B cell (primary cell): ENCODE measurements around the gene MRPS11. TPM values are rescaled to one million over a fixed set of nuclear protein-coding genes. Genes with fewer than 3 reads are reported as not detected.

Source experiments
- ATAC-seq: fragments of 200-7000 bp; cut with Tn5 transposase; one replicate; pipeline ENCODE4 v1.10.0; 2021; ENCODE audit warnings: low read depth, mild to moderate bottlenecking, moderate number of reproducible peaks, moderate library complexity
- CTCF ChIA-PET: fragments of 350-600 bp; sonication (Branson Sonifier 250); formaldehyde crosslinking; loops from one replicate; lab custom pipeline; 2021; ENCODE audit warnings: antibody characterized with exemption, inconsistent platforms; lab: Charles Lee
- POLR2A ChIA-PET: fragments of 350-600 bp; sonication (Branson Sonifier 250); formaldehyde crosslinking; loops from one replicate; lab custom pipeline; 2021; ENCODE audit warnings: antibody characterized with exemption; lab: Charles Lee
- DNase-seq: peaks from one replicate; pipeline ENCODE4 v3.0.0; 2013
- H2AFZ ChIP-seq: 2 replicates; pipeline ENCODE4 v1.6.1; 2012; ENCODE audit warnings: mild to moderate bottlenecking, low read depth, low read length; ENCODE audit not compliant: insufficient read depth, poor library complexity, severe bottlenecking
- H3K27ac ChIP-seq, 2 donors: 1 replicate in 1 of 2; 2 replicates in 1 of 2; pipeline ENCODE4 v1.5.1; 2012 to 2013; ENCODE audit warnings: low read length in 2 of 2, mild to moderate bottlenecking in 2 of 2, moderate library complexity in 1 of 2
- H3K27me3 ChIP-seq, 4 experiments: fragments of 200-600 bp in 1 of 4; sonication (generic) in 1 of 4; replicated peaks in 1 of 4; 1 replicate in 2 of 4; 2 replicates in 2 of 4; pipeline versions ENCODE4 v1.6.1 to v1.7.0; 2013 to 2016; ENCODE audit warnings: low read length in 3 of 4, mild to moderate bottlenecking in 2 of 4, mixed read lengths in 1 of 4, moderate library complexity in 1 of 4; ENCODE audit not compliant: insufficient read depth in 4 of 4, control insufficient read depth in 3 of 4; ENCODE audit errors: control extremely low read depth in 1 of 4
- H3K36me3 ChIP-seq, 2 experiments: replicated peaks in 1 of 2; 1 replicate in 1 of 2; 2 replicates in 1 of 2; pipeline versions ENCODE4 v1.6.1 to v1.7.1; 2013; ENCODE audit warnings: low read length in 1 of 2; ENCODE audit not compliant: insufficient read depth in 2 of 2, control insufficient read depth in 1 of 2; ENCODE audit errors: control extremely low read depth in 1 of 2, extremely low read depth in 1 of 2
- H3K4me1 ChIP-seq, 2 donors: fragments of 200-600 bp in 1 of 2; sonication (generic) in 1 of 2; 1 replicate in 1 of 2; 2 replicates in 1 of 2; pipeline versions ENCODE4 v1.5.1 to v1.6.1; 2013 to 2017; ENCODE audit warnings: low read length in 2 of 2; ENCODE audit not compliant: control insufficient read depth in 2 of 2, insufficient read depth in 2 of 2
- H3K4me2 ChIP-seq: replicated peaks from 2 replicates; pipeline ENCODE3; 2012; ENCODE audit warnings: mild to moderate bottlenecking, low read depth, low read length; ENCODE audit not compliant: poor library complexity, severe bottlenecking
- H3K4me3 ChIP-seq, 5 experiments: fragments of 200-600 bp in 1 of 5; sonication (generic) in 1 of 5; 1 replicate in 3 of 5; 2 replicates in 2 of 5; pipeline versions ENCODE4 v1.5.1 to v1.7.0; 2011 to 2016; ENCODE audit warnings: low read length in 4 of 5, mild to moderate bottlenecking in 4 of 5, low read depth in 2 of 5, control low read depth in 1 of 5, moderate library complexity in 1 of 5; ENCODE audit not compliant: insufficient read depth in 1 of 5; ENCODE audit errors: control extremely low read depth in 1 of 5, extremely low read depth in 1 of 5
- H3K79me2 ChIP-seq: fragments of 200-600 bp; sonication (generic); one replicate; pipeline ENCODE4 v1.6.0; 2016; ENCODE audit warnings: low read length; ENCODE audit not compliant: control insufficient read depth, insufficient read depth
- H3K9ac ChIP-seq: fragments of 200-600 bp; sonication (generic); 2 replicates; pipeline ENCODE4 v1.6.1; 2017; ENCODE audit warnings: mild to moderate bottlenecking, low read length, moderate library complexity
- H3K9me3 ChIP-seq, 3 donors: one replicate each; pipeline versions ENCODE4 v1.6.1 to v1.7.1; 2013; ENCODE audit warnings: low read length in 2 of 3; ENCODE audit not compliant: control insufficient read depth in 2 of 3, insufficient read depth in 1 of 3; ENCODE audit errors: control extremely low read depth in 1 of 3
- H4K20me1 ChIP-seq: 2 replicates; pipeline ENCODE4 v1.6.0; 2012; ENCODE audit warnings: mild to moderate bottlenecking, low read length; ENCODE audit not compliant: insufficient read depth, control insufficient read depth, poor library complexity, severe bottlenecking
- H3K27ac Mint-ChIP-seq: one replicate; pipeline ENCODE4 v1.8.0; 2021; ENCODE audit warnings: mixed read lengths
- H3K27me3 Mint-ChIP-seq: one replicate; pipeline ENCODE4 v1.8.0; 2021; ENCODE audit warnings: mixed read lengths
- H3K4me1 Mint-ChIP-seq: one replicate; pipeline ENCODE4 v1.8.0; 2021; ENCODE audit warnings: mixed read lengths
- H3K4me3 Mint-ChIP-seq: one replicate; pipeline ENCODE4 v1.8.0; 2021; ENCODE audit warnings: mixed read lengths
- H3K9me3 Mint-ChIP-seq: one replicate; pipeline ENCODE4 v1.8.0; 2022; ENCODE audit warnings: mixed read lengths; ENCODE audit not compliant: insufficient read depth
- CTCF ChIP-seq: fragments of 200-600 bp; IDR thresholded peaks from one replicate; pipeline ENCODE4 v1.8.0; 2022; ENCODE audit warnings: antibody characterized with exemption, mild to moderate bottlenecking
- EZH2 ChIP-seq: IDR thresholded peaks from 2 replicates; pipeline ENCODE4 v1.6.1; 2012; ENCODE audit warnings: borderline replicate concordance, low read depth, mild to moderate bottlenecking, moderate library complexity, low read length; ENCODE audit not compliant: insufficient read depth, poor library complexity, severe bottlenecking
- WGBS: methylation state at CpG from one replicate; pipeline ENCODE4 v1.1.5; 2013; ENCODE audit warnings: missing lambda C conversion rate; ENCODE audit not compliant: insufficient coverage; 5-methylcytosine and 5-hydroxymethylcytosine counted together
- intact Hi-C: fragments of 100-400 bp; cut with micrococcal nuclease; formaldehyde crosslinking; loops from one replicate; pipeline ENCODE4 v1.10.0; 2022
- polyA plus RNA-seq: library from polyadenylated mRNA; depleted of rRNA; stranded (reverse); fragments of >200 nt; gene quantifications from 2 replicates; pipeline ENCODE4 v1.2.3, GENCODE V29; 2012
- total RNA-seq, 2 donors: library from RNA; stranded (reverse); fragments of 120-200 nt in 1 of 2; gene quantifications; 1 replicate in 1 of 2; 2 replicates in 1 of 2; pipeline versions ENCODE4 v1.2.3 to v1.2.4, GENCODE V29; 2013 to 2022

Gene MRPS11
- total and polyA plus RNA-seq, 2 donors (not counting 1 experiment from before 2014, with no cell fraction given) = 21.1 to 37.9 TPM

- intact Hi-C loops = no loop called here
- Histone ChIP-seq H2AFZ (no peak overlapping the region), H3K9me3 (peaks cover 0 to 1% (median 0%) of the 10 kb centered on the region in 3 donors), H3K9ac (no peak overlapping the region), H4K20me1 (no peaks in the 10 kb centered on the region), H3K79me2 (no peaks in the 10 kb centered on the region), H3K4me2 (no peak overlapping the region), H3K27me3 (peaks cover 0 to 3% (median 0%) of the 10 kb centered on the region in 4 experiments), H3K27ac (no peak overlapping the region), H3K4me1 (no peaks in the 10 kb centered on the region), H3K36me3 (no peaks in the 10 kb centered on the region), H3K4me3 (no peak overlapping the region)
- H3K4me1 Mint-ChIP-seq = no peaks in the 10 kb centered on the region
- ChIA-PET CTCF (interaction anchor here (0.7 kb wide), 1 partner anchor 181 kb away, joined by 5 read pairs; no protein-coding TSS in a partner anchor), POLR2A (no interaction called here)
- TF ChIP-seq CTCF (no peak), EZH2 (no peak)
- ATAC-seq (no peak), DNase-seq (no peak)
- no peak overlapping the region for H3K4me3 Mint-ChIP-seq
- no CpG with 5 or more reads among the region's 3 CpGs for WGBS
- H3K27ac Mint-ChIP-seq = no peak overlapping the region
- peaks cover 19% of the 10 kb centered on the region for H3K27me3 Mint-ChIP-seq
- peaks cover 2% of the 10 kb centered on the region for H3K9me3 Mint-ChIP-seq
These were observed 47.7 kb upstream of the MRPS11 start for GRCh38 chr15:88419830-88420229.

GRCh38 chr15:88423331-88423730 lies 44.2 kb upstream of the MRPS11 start:
- CTCF ChIA-PET = no interaction called here
- DNase-seq (no peak), ATAC-seq (no peak)
- no peak overlapping the region for H3K4me3 ChIP-seq
- H4K20me1 ChIP-seq = no peaks in the 10 kb centered on the region
- peaks cover 2% of the 10 kb centered on the region for H3K9me3 Mint-ChIP-seq
- no peak overlapping the region for H3K4me3 Mint-ChIP-seq
- no peaks in the 10 kb centered on the region for H3K36me3 ChIP-seq
- no peak for TF ChIP-seq CTCF
- TF ChIP-seq EZH2 = no peak
- H3K27ac ChIP-seq = no peak overlapping the region
- peaks cover 34% of the 10 kb centered on the region for H3K27me3 Mint-ChIP-seq
- WGBS = 96% methylated on average over 7 of the region's 8 CpGs
- no peaks in the 10 kb centered on the region for H3K4me1 ChIP-seq
- H3K4me1 Mint-ChIP-seq = no peaks in the 10 kb centered on the region
- POLR2A ChIA-PET = no interaction called here
- H3K27ac Mint-ChIP-seq = no peak overlapping the region
- H3K9ac ChIP-seq = no peak overlapping the region
- H3K9me3 ChIP-seq = no peaks in the 10 kb centered on the region
- H3K27me3 ChIP-seq = peaks cover 0 to 4% (median 0%) of the 10 kb centered on the region in 4 experiments
- no peaks in the 10 kb centered on the region for H3K79me2 ChIP-seq
- intact Hi-C loops = no loop called here
- H3K4me2 ChIP-seq = no peak overlapping the region
- no peak overlapping the region for H2AFZ ChIP-seq
